ENCODE data around the gene AFF3.

The AFF3 gene

GRCh38 chr2:99888617-99889016 lies 253.8 kb downstream of the AFF3 start:
- no peak for DNase-seq (ENCODE audit: low read depth in 3 of 3)

GRCh38 chr2:99886418-99886817 lies 256.0 kb downstream of the AFF3 start:
- DNase-seq (ENCODE audit: low read depth in 3 of 3): no peak

- no peak for DNase-seq (ENCODE audit: low read depth in 3 of 3)
Observed at GRCh38 chr2:99883358-99883757, 259.0 kb downstream of the AFF3 start.

GRCh38 chr2:99881901-99882591 lies 260.3 kb downstream of the AFF3 start:
- no peak for DNase-seq (ENCODE audit: low read depth in 3 of 3)

- DNase-seq (ENCODE audit: low read depth in 3 of 3): no peak
Observed at GRCh38 chr2:99880964-99881294, 261.5 kb downstream of the AFF3 start.

- no peak for DNase-seq (ENCODE audit: low read depth in 3 of 3)
Observed at GRCh38 chr2:99880148-99880963, 262.0 kb downstream of the AFF3 start.

- DNase-seq (ENCODE audit: low read depth in 3 of 3): no peak
Observed at GRCh38 chr2:99879481-99879880, 262.9 kb downstream of the AFF3 start.

GRCh38 chr2:99878581-99879350 lies 263.6 kb downstream of the AFF3 start:
- no peak for DNase-seq (ENCODE audit: low read depth in 3 of 3)

- DNase-seq (ENCODE audit: low read depth in 3 of 3): no peak
Observed at GRCh38 chr2:99877963-99878362, 264.4 kb downstream of the AFF3 start.

- DNase-seq (ENCODE audit: low read depth in 3 of 3): no peak
Observed at GRCh38 chr2:99876956-99877355, 265.4 kb downstream of the AFF3 start.

GRCh38 chr2:99875627-99876201 lies 266.7 kb downstream of the AFF3 start:
- no peak for DNase-seq (ENCODE audit: low read depth in 3 of 3)

- no peak for DNase-seq (ENCODE audit: low read depth in 3 of 3)
Observed at GRCh38 chr2:99868260-99868659, 274.1 kb downstream of the AFF3 start.

- no peak for DNase-seq (ENCODE audit: low read depth in 3 of 3)
Observed at GRCh38 chr2:99867770-99868169, 274.6 kb downstream of the AFF3 start.

GRCh38 chr2:99865818-99866676 lies 276.3 kb downstream of the AFF3 start:
- DNase-seq (ENCODE audit: low read depth in 3 of 3): no peak

- DNase-seq (ENCODE audit: low read depth in 3 of 3): no peak
Observed at GRCh38 chr2:99864561-99865553, 277.5 kb downstream of the AFF3 start.

GRCh38 chr2:99863903-99864270 lies 278.5 kb downstream of the AFF3 start:
- DNase-seq (ENCODE audit: low read depth in 3 of 3): no peak

- no peak for DNase-seq (ENCODE audit: low read depth in 3 of 3)
Observed at GRCh38 chr2:99863236-99863902, 279.0 kb downstream of the AFF3 start.

GRCh38 chr2:99862566-99862965 lies 279.8 kb downstream of the AFF3 start:
- no peak for DNase-seq (ENCODE audit: low read depth in 3 of 3)

- no peak for DNase-seq (ENCODE audit: low read depth in 3 of 3)
Observed at GRCh38 chr2:99861376-99861760, 281.0 kb downstream of the AFF3 start.
